Mucosa of gallbladder (tissue), 1 donor: ENCODE data around the gene MALAT1. TPM values are rescaled to one million over a fixed set of nuclear protein-coding genes. Genes with fewer than 3 reads are reported as not detected.

Source experiments
- DNase-seq: peaks from one replicate; pipeline ENCODE4 v3.0.0-alpha.2; 2020; ENCODE audit warnings: low spot score
- total RNA-seq: library from RNA; stranded (reverse); gene quantifications from one replicate; pipeline ENCODE4 v1.2.1, GENCODE V29; 2021
- donor health status: DM: no; HTN: no; CAD: no.

MALAT1 gene
- total RNA-seq, 1 donor from 2014 or later, result 9,267 TPM

GRCh38 chr11:65538915-65539743, 40.3 kb downstream of the MALAT1 start:
- no peak for DNase-seq

- peak; percentile 77 for DNase-seq
These were observed 41.0 kb downstream of the MALAT1 start for GRCh38 chr11:65539744-65540289.

- peak; percentile 89 for DNase-seq
These were observed 41.6 kb downstream of the MALAT1 start for GRCh38 chr11:65540290-65541092.

GRCh38 chr11:65541093-65541982, 42.5 kb downstream of the MALAT1 start:
- DNase-seq, result no peak

GRCh38 chr11:65542738-65543390, 44.0 kb downstream of the MALAT1 start:
- DNase-seq, result no peak

- DNase-seq, result no peak
These were observed 47.0 kb downstream of the MALAT1 start for GRCh38 chr11:65545853-65546216.

GRCh38 chr11:65546217-65546958, 47.5 kb downstream of the MALAT1 start:
- DNase-seq, result peak; percentile 93

GRCh38 chr11:65547446-65548125, 48.7 kb downstream of the MALAT1 start:
- no peak for DNase-seq

- DNase-seq, result no peak
These were observed 49.5 kb downstream of the MALAT1 start for GRCh38 chr11:65548395-65548794.

GRCh38 chr11:65549096-65549495, 50.3 kb downstream of the MALAT1 start:
- no peak for DNase-seq

- peak; percentile 62 for DNase-seq
These were observed 52.9 kb downstream of the MALAT1 start for GRCh38 chr11:65551572-65552387.

GRCh38 chr11:65552388-65552951, 53.6 kb downstream of the MALAT1 start:
- DNase-seq, result no peak

GRCh38 chr11:65553301-65554001, 54.6 kb downstream of the MALAT1 start:
- no peak for DNase-seq

GRCh38 chr11:65554057-65554818, 55.4 kb downstream of the MALAT1 start:
- no peak for DNase-seq

GRCh38 chr11:65554842-65555430, 56.1 kb downstream of the MALAT1 start:
- DNase-seq, result no peak

GRCh38 chr11:65555693-65556231, 56.9 kb downstream of the MALAT1 start:
- DNase-seq, result no peak
